HCT116 (cell line): ENCODE data around the gene DENND1A. TPM values are rescaled to one million over a fixed set of nuclear protein-coding genes. Genes with fewer than 3 reads are reported as not detected.

ENCODE experiments used
- ATAC-seq: fragments of 200-7000 bp; cut with Tn5 transposase; 2 replicates; pipeline ENCODE4 v1.9.1; 2020; ENCODE audit warnings: mild to moderate bottlenecking, moderate library complexity
- BruUV-seq: library from RNA; stranded (reverse); fragments of 400-500 nt; replicated peaks from 2 replicates; lab custom pipeline; 2021; lab: Mats Ljungman, UMichigan
- CTCF ChIA-PET: fragments of 300-600 bp; sonication (Branson Sonifier 250); formaldehyde crosslinking; loops from one replicate; lab custom pipeline; 2021; ENCODE audit warnings: antibody characterized with exemption; lab: Charles Lee
- POLR2A ChIA-PET: fragments of 300-600, 350-600 bp; sonication (Branson Sonifier 250); formaldehyde crosslinking; loops from one replicate; lab custom pipeline; 2021; ENCODE audit warnings: antibody characterized with exemption; lab: Charles Lee
- RAD21 ChIA-PET, 2 experiments: fragments of 300-600 bp; sonication (Branson Sonifier 250); formaldehyde crosslinking; loops; one replicate each; lab custom pipeline; 2023; ENCODE audit warnings: low total read pairs in 2 of 2; ENCODE audit not compliant: uncharacterized antibody in 2 of 2, unreplicated experiment in 2 of 2, low non-redundant PET in 1 of 2; lab: Charles Lee
- DNase-seq: peaks from one replicate; pipeline ENCODE4 v3.0.0-alpha.2; 2010; ENCODE audit warnings: low read depth, low spot score
- H2AFZ ChIP-seq: fragments of 200-600 bp; shearing (Covaris generic), sonication (generic); 2 replicates; pipeline ENCODE4 v1.6.1; 2017; ENCODE audit warnings: low read depth, mixed run types, mixed read lengths, antibody characterized with exemption, low read length; ENCODE audit not compliant: poor library complexity, severe bottlenecking
- H3K27ac ChIP-seq: 2 replicates; pipeline ENCODE4 v1.5.1; 2012; ENCODE audit warnings: low read depth, low read length
- H3K27me3 ChIP-seq: fragments of 200-600 bp; sonication (generic); 2 replicates; pipeline ENCODE4 v1.6.1; 2016; ENCODE audit warnings: mixed run types, low read length, mixed read lengths; ENCODE audit not compliant: insufficient read depth
- H3K36me3 ChIP-seq, 2 experiments: fragments of 200-500 bp in 1 of 2; fragments of 200-600 bp in 1 of 2; sonication (Bioruptor generic) in 1 of 2; sonication (generic) in 1 of 2; 2 replicates each; pipeline versions ENCODE4 v1.5.1 to v1.6.1; 2014 to 2016; ENCODE audit warnings: low read length in 2 of 2, inconsistent platforms in 1 of 2, mixed read lengths in 1 of 2, mixed run types in 1 of 2; ENCODE audit not compliant: insufficient read depth in 2 of 2, control insufficient read depth in 1 of 2
- H3K4me1 ChIP-seq, 2 experiments: fragments of 200-600 bp in 1 of 2; sonication (generic) in 1 of 2; 2 replicates each; pipeline versions ENCODE4 v1.5.1 to v1.6.1; 2012 to 2017; ENCODE audit warnings: low read length in 2 of 2, inconsistent platforms in 1 of 2, mild to moderate bottlenecking in 1 of 2, mixed read lengths in 1 of 2, mixed run types in 1 of 2, moderate library complexity in 1 of 2; ENCODE audit not compliant: insufficient read depth in 2 of 2, control insufficient read depth in 1 of 2
- H3K4me2 ChIP-seq: fragments of 200-600 bp; sonication (generic); 2 replicates; pipeline ENCODE4 v1.6.1; 2017; ENCODE audit warnings: mixed run types, low read length, mixed read lengths
- H3K4me3 ChIP-seq, 2 experiments: fragments of 200-600 bp in 1 of 2; sonication (generic) in 1 of 2; replicated peaks in 1 of 2; 2 replicates each; pipeline ENCODE4 v1.5.1; 2011 to 2016; ENCODE audit warnings: low read length in 2 of 2, control low read depth in 1 of 2, low read depth in 1 of 2, mild to moderate bottlenecking in 1 of 2, mixed read lengths in 1 of 2, mixed run types in 1 of 2
- H3K79me2 ChIP-seq: fragments of 200-600 bp; sonication (generic); 2 replicates; pipeline ENCODE4 v1.6.1; 2017; ENCODE audit warnings: mild to moderate bottlenecking, mixed run types, low read length, moderate library complexity, mixed read lengths; ENCODE audit not compliant: insufficient read depth
- H3K9ac ChIP-seq: fragments of 200-600 bp; sonication (generic); 2 replicates; pipeline ENCODE4 v1.6.1; 2016; ENCODE audit warnings: low read length, mixed read lengths
- H3K9me2 ChIP-seq: fragments of 200-600 bp; sonication (generic), shearing (Covaris generic); 2 replicates; pipeline ENCODE4 v1.6.1; 2017; ENCODE audit warnings: mixed run types, mild to moderate bottlenecking, moderate library complexity; ENCODE audit not compliant: insufficient read depth
- H3K9me3 ChIP-seq, 2 experiments: fragments of 200-500 bp in 1 of 2; fragments of 200-600 bp in 1 of 2; sonication (Bioruptor generic) in 1 of 2; sonication (generic) in 1 of 2; 2 replicates each; pipeline ENCODE4 v1.6.1; 2014 to 2017; ENCODE audit warnings: low read length in 2 of 2, mixed read lengths in 2 of 2, inconsistent platforms in 1 of 2, low read depth in 1 of 2, mild to moderate bottlenecking in 1 of 2, mixed run types in 1 of 2, moderate library complexity in 1 of 2; ENCODE audit not compliant: control insufficient read depth in 1 of 2, insufficient read depth in 1 of 2
- H4K20me1 ChIP-seq: fragments of 200-600 bp; sonication (generic), shearing (Covaris generic); 2 replicates; pipeline ENCODE4 v1.6.1; 2017; ENCODE audit warnings: mixed run types, mild to moderate bottlenecking, moderate library complexity; ENCODE audit not compliant: insufficient read depth
- CEBPB ChIP-seq: IDR thresholded peaks from 2 replicates; pipeline ENCODE4 v1.6.1; 2012; ENCODE audit warnings: low read depth
- EGR1 ChIP-seq: IDR thresholded peaks from 2 replicates; pipeline ENCODE4 v1.6.1; 2012; ENCODE audit warnings: low read depth
- EZH2 ChIP-seq: fragments of 200-600 bp; sonication (generic); IDR thresholded peaks from 2 replicates; pipeline ENCODE4 v1.6.1; 2017; ENCODE audit warnings: antibody characterized with exemption, mixed run types
- JUND ChIP-seq: IDR thresholded peaks from 2 replicates; pipeline ENCODE4 v1.6.1; 2012
- MAX ChIP-seq: IDR thresholded peaks from 2 replicates; pipeline ENCODE4 v1.6.1; 2012
- POLR2AphosphoS5 ChIP-seq: IDR thresholded peaks from 2 replicates; pipeline ENCODE4 v1.6.1; 2011; ENCODE audit warnings: mild to moderate bottlenecking, low read depth, low read length, moderate library complexity
- RAD21 ChIP-seq: IDR thresholded peaks from 2 replicates; pipeline ENCODE4 v1.6.1; 2012; ENCODE audit warnings: low read depth, mild to moderate bottlenecking
- SRF ChIP-seq: IDR thresholded peaks from 2 replicates; pipeline ENCODE4 v1.6.1; 2012; ENCODE audit warnings: low read depth
- TCF7L2 ChIP-seq: IDR thresholded peaks from 2 replicates; pipeline ENCODE4 v1.7.0; 2011; ENCODE audit warnings: borderline replicate concordance, inconsistent platforms; ENCODE audit not compliant: insufficient read depth, insufficient read length; ENCODE audit errors: extremely low read depth
- YY1 ChIP-seq: IDR thresholded peaks from 2 replicates; pipeline ENCODE4 v1.6.1; 2011; ENCODE audit warnings: low read length, low read depth, moderate library complexity, mild to moderate bottlenecking; ENCODE audit not compliant: insufficient replicate concordance; ENCODE audit errors: extremely low read depth
- ZNF274 ChIP-seq: fragments of 200-500 bp; sonication (Bioruptor generic); IDR thresholded peaks from 2 replicates; pipeline ENCODE4 v1.6.1; 2014; ENCODE audit warnings: mild to moderate bottlenecking, low read depth, low read length, inconsistent platforms
- intact Hi-C: fragments of 100-400 bp; cut with micrococcal nuclease; formaldehyde crosslinking; loops from 2 replicates; pipeline ENCODE4 v1.10.0; 2022
- total RNA-seq: library from RNA; stranded (reverse); gene quantifications from one replicate; pipeline ENCODE4 v1.2.1, GENCODE V29; 2021; ENCODE audit not compliant: unreplicated experiment
- TF ChIP-seq, protein P1 (sequence below): IDR thresholded peaks from 2 replicates; pipeline ENCODE4 v1.6.1; 2011; ENCODE audit warnings: mild to moderate bottlenecking, low read length, moderate library complexity; ENCODE audit not compliant: insufficient replicate concordance; ENCODE audit errors: extremely low read depth
- TF ChIP-seq, protein P2 (sequence below): IDR thresholded peaks from 2 replicates; pipeline ENCODE4 v1.6.1; 2012; ENCODE audit warnings: low read depth

The DENND1A gene
- total RNA-seq, 1 experiment from 2014 or later = 33.0 TPM

GRCh38 chr9:123335986-123336329, 594.0 kb downstream of the DENND1A start:
- Histone ChIP-seq H3K27me3 (no peaks in the 10 kb centered on the region), H3K79me2 (no peaks in the 10 kb centered on the region), H3K9me2 (no peaks in the 10 kb centered on the region), H3K4me2 (no peak overlapping the region), H3K9me3 (no peaks in the 10 kb centered on the region), H3K9ac (no peak overlapping the region), H3K4me3 (no peak overlapping the region), H3K36me3 (no peaks in the 10 kb centered on the region), H3K4me1 (peaks cover 5 to 6% of the 10 kb centered on the region in 2 experiments; a peak in 3 of 4 replicates), H4K20me1 (no peaks in the 10 kb centered on the region), H3K27ac (no peak overlapping the region), H2AFZ (no peak overlapping the region)
- DNase-seq (no peak), ATAC-seq (no peak)
- ChIA-PET CTCF (no interaction called here), RAD21 (no interaction called here), POLR2A (interaction anchor here (0.6 to 0.7 kb wide), 2 partner anchors 21 to 288 kb away, joined by 3 to 5 read pairs; no protein-coding TSS in a partner anchor)
- no peak for TF ChIP-seq RAD21
- no peak for TF ChIP-seq ZNF274
- TF ChIP-seq POLR2AphosphoS5 = no peak
- TF ChIP-seq JUND = no peak
- TF ChIP-seq EZH2 = no peak
- no peak for TF ChIP-seq TCF7L2
- TF ChIP-seq, protein P1, sequence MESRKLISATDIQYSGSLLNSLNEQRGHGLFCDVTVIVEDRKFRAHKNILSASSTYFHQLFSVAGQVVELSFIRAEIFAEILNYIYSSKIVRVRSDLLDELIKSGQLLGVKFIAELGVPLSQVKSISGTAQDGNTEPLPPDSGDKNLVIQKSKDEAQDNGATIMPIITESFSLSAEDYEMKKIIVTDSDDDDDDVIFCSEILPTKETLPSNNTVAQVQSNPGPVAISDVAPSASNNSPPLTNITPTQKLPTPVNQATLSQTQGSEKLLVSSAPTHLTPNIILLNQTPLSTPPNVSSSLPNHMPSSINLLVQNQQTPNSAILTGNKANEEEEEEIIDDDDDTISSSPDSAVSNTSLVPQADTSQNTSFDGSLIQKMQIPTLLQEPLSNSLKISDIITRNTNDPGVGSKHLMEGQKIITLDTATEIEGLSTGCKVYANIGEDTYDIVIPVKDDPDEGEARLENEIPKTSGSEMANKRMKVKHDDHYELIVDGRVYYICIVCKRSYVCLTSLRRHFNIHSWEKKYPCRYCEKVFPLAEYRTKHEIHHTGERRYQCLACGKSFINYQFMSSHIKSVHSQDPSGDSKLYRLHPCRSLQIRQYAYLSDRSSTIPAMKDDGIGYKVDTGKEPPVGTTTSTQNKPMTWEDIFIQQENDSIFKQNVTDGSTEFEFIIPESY = no peak
- no peak for TF ChIP-seq YY1
- no peak for TF ChIP-seq MAX
- no peak for TF ChIP-seq SRF
- no peak for TF ChIP-seq CEBPB
- TF ChIP-seq, protein P2, sequence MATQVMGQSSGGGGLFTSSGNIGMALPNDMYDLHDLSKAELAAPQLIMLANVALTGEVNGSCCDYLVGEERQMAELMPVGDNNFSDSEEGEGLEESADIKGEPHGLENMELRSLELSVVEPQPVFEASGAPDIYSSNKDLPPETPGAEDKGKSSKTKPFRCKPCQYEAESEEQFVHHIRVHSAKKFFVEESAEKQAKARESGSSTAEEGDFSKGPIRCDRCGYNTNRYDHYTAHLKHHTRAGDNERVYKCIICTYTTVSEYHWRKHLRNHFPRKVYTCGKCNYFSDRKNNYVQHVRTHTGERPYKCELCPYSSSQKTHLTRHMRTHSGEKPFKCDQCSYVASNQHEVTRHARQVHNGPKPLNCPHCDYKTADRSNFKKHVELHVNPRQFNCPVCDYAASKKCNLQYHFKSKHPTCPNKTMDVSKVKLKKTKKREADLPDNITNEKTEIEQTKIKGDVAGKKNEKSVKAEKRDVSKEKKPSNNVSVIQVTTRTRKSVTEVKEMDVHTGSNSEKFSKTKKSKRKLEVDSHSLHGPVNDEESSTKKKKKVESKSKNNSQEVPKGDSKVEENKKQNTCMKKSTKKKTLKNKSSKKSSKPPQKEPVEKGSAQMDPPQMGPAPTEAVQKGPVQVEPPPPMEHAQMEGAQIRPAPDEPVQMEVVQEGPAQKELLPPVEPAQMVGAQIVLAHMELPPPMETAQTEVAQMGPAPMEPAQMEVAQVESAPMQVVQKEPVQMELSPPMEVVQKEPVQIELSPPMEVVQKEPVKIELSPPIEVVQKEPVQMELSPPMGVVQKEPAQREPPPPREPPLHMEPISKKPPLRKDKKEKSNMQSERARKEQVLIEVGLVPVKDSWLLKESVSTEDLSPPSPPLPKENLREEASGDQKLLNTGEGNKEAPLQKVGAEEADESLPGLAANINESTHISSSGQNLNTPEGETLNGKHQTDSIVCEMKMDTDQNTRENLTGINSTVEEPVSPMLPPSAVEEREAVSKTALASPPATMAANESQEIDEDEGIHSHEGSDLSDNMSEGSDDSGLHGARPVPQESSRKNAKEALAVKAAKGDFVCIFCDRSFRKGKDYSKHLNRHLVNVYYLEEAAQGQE = no peak
- TF ChIP-seq EGR1 = no peak
- intact Hi-C loops = no loop called here
- no TSS peak for BruUV-seq
